HL-60 (cell line): ENCODE data around the gene SLC8B1.

Experiments
- DNase-seq, 2 experiments: peaks; one replicate each; pipeline ENCODE4 v3.0.0-alpha.2; 2010 to 2020; ENCODE audit warnings: low read depth in 1 of 2, low spot score in 1 of 2
- H3K27ac ChIP-seq: fragments of 250-450 bp; sonication (Bioruptor Pico); replicated peaks from 2 replicates; pipeline ENCODE4 v1.5.1; 2020; ENCODE audit warnings: mild to moderate bottlenecking, moderate library complexity
- H3K27me3 ChIP-seq: fragments of 250-450 bp; sonication (Bioruptor Pico); 2 replicates; pipeline ENCODE4 v1.5.1; 2021; ENCODE audit warnings: mild to moderate bottlenecking, moderate library complexity; ENCODE audit not compliant: insufficient read depth, poor library complexity, severe bottlenecking
- H3K4me3 ChIP-seq: replicated peaks from 2 replicates; pipeline ENCODE4 v1.5.1; 2011; ENCODE audit warnings: mild to moderate bottlenecking, control low read depth, low read length; ENCODE audit not compliant: insufficient read depth
- CTCF ChIP-seq: IDR thresholded peaks from one replicate; pipeline ENCODE4 v1.5.1; 2011; ENCODE audit warnings: low read length, control low read depth, inconsistent platforms; ENCODE audit not compliant: insufficient read depth
- GABPA ChIP-seq: IDR thresholded peaks from 2 replicates; pipeline ENCODE4 v1.6.1; 2012; ENCODE audit warnings: low read depth
- POLR2AphosphoS5 ChIP-seq: IDR thresholded peaks from 2 replicates; pipeline ENCODE4 v1.6.1; 2012; ENCODE audit warnings: low read depth
- REST ChIP-seq: IDR thresholded peaks from 2 replicates; pipeline ENCODE4 v1.6.1; 2012; ENCODE audit warnings: low read depth; ENCODE audit not compliant: insufficient replicate concordance
- SPI1 ChIP-seq: IDR thresholded peaks from 2 replicates; pipeline ENCODE4 v1.6.1; 2012; ENCODE audit warnings: low read depth, mild to moderate bottlenecking, borderline replicate concordance

SLC8B1 gene

GRCh38 chr12:113285679-113286610, 49.0 kb downstream of the SLC8B1 start:
- TF ChIP-seq CTCF (no peak), POLR2AphosphoS5 (no peak), SPI1 (no peak), REST (no peak), GABPA (no peak)
- no peaks in the 10 kb centered on the region for H3K27me3 ChIP-seq
- no peak overlapping the region for H3K4me3 ChIP-seq
- no peak for DNase-seq
- H3K27ac ChIP-seq, result no peak overlapping the region

GRCh38 chr12:113284751-113285150, 50.2 kb downstream of the SLC8B1 start:
- H3K4me3 ChIP-seq, result no peak overlapping the region
- no peak overlapping the region for H3K27ac ChIP-seq
- TF ChIP-seq SPI1 (no peak), REST (no peak), GABPA (no peak), POLR2AphosphoS5 (no peak), CTCF (no peak)
- H3K27me3 ChIP-seq, result no peaks in the 10 kb centered on the region
- DNase-seq, result no peak

- no peak for TF ChIP-seq SPI1
- TF ChIP-seq POLR2AphosphoS5, result no peak
- TF ChIP-seq GABPA, result no peak
- TF ChIP-seq CTCF, result no peak
- no peak for TF ChIP-seq REST
- Histone ChIP-seq H3K4me3 (no peak overlapping the region), H3K27me3 (no peaks in the 10 kb centered on the region), H3K27ac (no peak overlapping the region)
- no peak for DNase-seq
These were observed 56.3 kb downstream of the SLC8B1 start for GRCh38 chr12:113278633-113279032.
